ENCODE results near the gene ANKRD63.

GRCh38 chr15:40300771-40301170 is 17.9 kb upstream of the ANKRD63 start:
- TF ChIP-seq, protein P1, sequence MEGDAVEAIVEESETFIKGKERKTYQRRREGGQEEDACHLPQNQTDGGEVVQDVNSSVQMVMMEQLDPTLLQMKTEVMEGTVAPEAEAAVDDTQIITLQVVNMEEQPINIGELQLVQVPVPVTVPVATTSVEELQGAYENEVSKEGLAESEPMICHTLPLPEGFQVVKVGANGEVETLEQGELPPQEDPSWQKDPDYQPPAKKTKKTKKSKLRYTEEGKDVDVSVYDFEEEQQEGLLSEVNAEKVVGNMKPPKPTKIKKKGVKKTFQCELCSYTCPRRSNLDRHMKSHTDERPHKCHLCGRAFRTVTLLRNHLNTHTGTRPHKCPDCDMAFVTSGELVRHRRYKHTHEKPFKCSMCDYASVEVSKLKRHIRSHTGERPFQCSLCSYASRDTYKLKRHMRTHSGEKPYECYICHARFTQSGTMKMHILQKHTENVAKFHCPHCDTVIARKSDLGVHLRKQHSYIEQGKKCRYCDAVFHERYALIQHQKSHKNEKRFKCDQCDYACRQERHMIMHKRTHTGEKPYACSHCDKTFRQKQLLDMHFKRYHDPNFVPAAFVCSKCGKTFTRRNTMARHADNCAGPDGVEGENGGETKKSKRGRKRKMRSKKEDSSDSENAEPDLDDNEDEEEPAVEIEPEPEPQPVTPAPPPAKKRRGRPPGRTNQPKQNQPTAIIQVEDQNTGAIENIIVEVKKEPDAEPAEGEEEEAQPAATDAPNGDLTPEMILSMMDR (IDR thresholded peaks at IDR 0.05), result no peak
- TF ChIP-seq POLR2A (IDR thresholded peaks at IDR 0.05), result no peak
